ENCODE measurements around the gene SPACA7. TPM values are rescaled to one million over a fixed set of nuclear protein-coding genes. Genes with fewer than 3 reads are reported as not detected.

Gene SPACA7
- polyA plus RNA-seq, 1 experiment: not detected

DNA sequence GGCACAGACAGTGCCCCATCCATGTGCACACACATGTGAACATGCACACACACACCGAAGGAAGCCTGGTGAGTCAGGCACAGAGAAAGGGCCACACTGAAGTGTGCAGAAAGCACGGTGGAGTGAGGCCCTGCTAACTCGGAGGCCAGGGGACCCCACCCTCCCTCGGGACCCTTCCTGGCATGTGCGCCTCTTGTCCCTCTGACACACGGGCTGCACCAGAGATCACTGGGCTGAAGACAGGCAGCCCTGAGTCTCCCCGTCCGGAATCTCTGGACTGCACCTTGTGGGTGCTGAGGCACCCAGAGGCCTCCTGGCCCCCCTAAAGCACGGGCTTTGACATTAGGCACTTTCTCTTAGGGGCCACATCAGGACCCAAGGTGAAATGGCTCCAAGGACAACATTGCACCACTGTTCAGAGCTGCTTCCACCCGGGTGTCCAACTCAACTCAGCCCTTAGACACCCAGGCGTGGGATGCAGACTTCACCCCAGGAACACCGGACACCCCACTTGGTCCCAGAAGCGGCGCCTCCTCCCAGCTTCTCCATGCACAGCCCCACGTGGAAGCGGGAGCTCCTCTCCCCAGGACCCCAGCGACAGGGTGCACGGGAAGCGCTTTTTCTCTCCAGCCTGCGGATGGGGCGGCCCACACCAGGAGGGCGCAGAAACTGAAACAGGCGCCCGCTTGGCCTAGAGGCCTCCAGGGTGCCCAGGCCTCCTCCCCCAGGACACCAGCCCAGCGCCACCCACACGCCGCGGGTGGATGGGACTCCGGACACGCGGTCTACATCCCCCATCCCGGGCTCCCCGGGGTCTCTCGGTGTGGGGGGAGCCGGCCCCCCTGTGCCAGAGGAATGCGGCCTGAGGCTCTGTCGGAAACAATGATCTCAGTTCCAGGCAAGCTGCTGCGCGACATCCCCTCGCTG, 90.2 kb downstream of the SPACA7 start:
- ChIA-PET CTCF (no interaction called here), POLR2A (no interaction called here)
- Histone ChIP-seq H3K4me3 (ENCODE audit: low read depth, low read length) (no peak overlapping the region), H3K36me3 (ENCODE audit: control insufficient read depth, insufficient read depth, low read length) (no peaks in the 10 kb centered on the region), H3K27me3 (ENCODE audit: control insufficient read depth, insufficient read depth, low read length) (no peaks in the 10 kb centered on the region)
- no peak for DNase-seq (ENCODE audit: low read depth)
- TF ChIP-seq CTCF (IDR thresholded peaks at IDR 0.05; ENCODE audit: insufficient read depth, low read depth, low read length): no peak

GRCh38 chr13:112467236-112467635, 91.1 kb downstream of the SPACA7 start:
- no peak for DNase-seq (ENCODE audit: low read depth)
- CTCF ChIA-PET: no interaction called here
- Histone ChIP-seq H3K4me3 (ENCODE audit: low read depth, low read length) (no peak overlapping the region), H3K27me3 (ENCODE audit: control insufficient read depth, insufficient read depth, low read length) (no peaks in the 10 kb centered on the region), H3K36me3 (ENCODE audit: control insufficient read depth, insufficient read depth, low read length) (no peaks in the 10 kb centered on the region)
- POLR2A ChIA-PET: no interaction called here
- no peak for TF ChIP-seq CTCF (IDR thresholded peaks at IDR 0.05; ENCODE audit: insufficient read depth, low read depth, low read length)

- Histone ChIP-seq H3K4me3 (ENCODE audit: low read depth, low read length) (no peak overlapping the region), H3K36me3 (ENCODE audit: control insufficient read depth, insufficient read depth, low read length) (no peaks in the 10 kb centered on the region), H3K27me3 (ENCODE audit: control insufficient read depth, insufficient read depth, low read length) (no peaks in the 10 kb centered on the region)
- CTCF ChIA-PET: no interaction called here
- DNase-seq (ENCODE audit: low read depth): no peak
- TF ChIP-seq CTCF (IDR thresholded peaks at IDR 0.05; ENCODE audit: insufficient read depth, low read depth, low read length): no peak
- POLR2A ChIA-PET: no interaction called here
Observed at GRCh38 chr13:112468069-112468468, 91.9 kb downstream of the SPACA7 start.

DNA sequence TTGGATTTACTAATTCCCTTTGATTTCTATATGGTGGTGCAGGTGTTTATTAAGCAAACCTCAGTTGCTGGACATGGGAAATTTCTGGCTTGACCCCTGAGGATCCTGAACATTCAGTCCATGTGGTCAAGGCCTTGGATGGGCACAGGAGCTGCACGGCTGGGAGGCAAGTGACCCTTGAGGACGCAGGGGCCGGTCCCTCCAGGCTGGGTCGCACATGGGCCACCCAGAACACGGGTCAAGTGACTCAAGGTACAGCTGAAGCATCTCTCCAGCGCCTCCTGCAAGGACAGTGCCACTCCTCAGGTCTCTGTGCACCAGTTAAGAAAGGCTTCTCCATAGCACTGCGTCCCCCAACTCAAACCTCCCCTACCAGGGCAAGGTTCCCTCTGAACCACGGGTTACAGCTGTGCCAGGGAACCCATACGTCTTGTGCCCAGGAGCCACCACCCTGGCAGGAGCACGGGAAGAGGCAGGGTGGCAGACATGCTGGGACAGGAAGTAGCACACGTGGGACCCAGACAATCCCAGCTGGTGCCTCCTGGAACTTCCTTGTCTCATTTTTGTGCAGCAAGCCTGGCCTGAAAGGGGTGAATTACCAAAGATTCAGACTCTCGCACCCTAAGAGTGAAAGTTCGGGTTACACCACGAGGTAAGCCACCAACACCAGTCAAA, 93.1 kb downstream of the SPACA7 start:
- no peak for TF ChIP-seq CTCF (IDR thresholded peaks at IDR 0.05; ENCODE audit: insufficient read depth, low read depth, low read length)
- DNase-seq (ENCODE audit: low read depth): no peak
- no peaks in the 10 kb centered on the region for H3K27me3 ChIP-seq (ENCODE audit: control insufficient read depth, insufficient read depth, low read length)
- no peaks in the 10 kb centered on the region for H3K36me3 ChIP-seq (ENCODE audit: control insufficient read depth, insufficient read depth, low read length)
- no peak overlapping the region for H3K4me3 ChIP-seq (ENCODE audit: low read depth, low read length)
- CTCF ChIA-PET: no interaction called here
- POLR2A ChIA-PET: no interaction called here

DNA sequence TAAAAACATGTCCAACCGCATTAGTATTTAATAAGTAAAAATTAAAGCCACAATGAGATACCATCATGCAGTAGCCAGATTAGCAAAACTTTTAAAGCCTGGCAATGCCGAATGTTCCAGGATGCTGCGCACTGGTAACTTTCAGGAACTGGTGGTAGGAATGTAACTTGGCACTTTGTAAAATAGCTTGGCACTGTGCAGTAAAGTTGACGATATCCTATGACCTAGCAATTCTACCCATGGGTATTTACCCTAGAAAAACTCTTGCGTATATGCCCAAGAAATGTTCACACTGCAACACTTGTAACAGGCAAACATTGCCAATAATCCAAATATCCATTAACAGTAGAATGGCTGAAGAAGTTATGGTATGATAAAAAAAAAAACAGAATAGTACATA, 97.7 kb downstream of the SPACA7 start:
- TF ChIP-seq CTCF (IDR thresholded peaks at IDR 0.05; ENCODE audit: insufficient read depth, low read depth, low read length): no peak
- CTCF ChIA-PET: interaction anchor here (1.3 kb wide), 1 partner anchor 30 kb away, joined by 3 read pairs; no protein-coding TSS in a partner anchor
- Histone ChIP-seq H3K27me3 (ENCODE audit: control insufficient read depth, insufficient read depth, low read length) (no peaks in the 10 kb centered on the region), H3K4me3 (ENCODE audit: low read depth, low read length) (no peak overlapping the region), H3K36me3 (ENCODE audit: control insufficient read depth, insufficient read depth, low read length) (no peaks in the 10 kb centered on the region)
- DNase-seq (ENCODE audit: low read depth): no peak
- POLR2A ChIA-PET: no interaction called here

Data from BJ (cell line).